Measurements from ENCODE around the gene CKS1B. TPM values are rescaled to one million over a fixed set of nuclear protein-coding genes. Genes with fewer than 3 reads are reported as not detected.

The CKS1B gene
- total RNA-seq, 1 experiment from 2014 or later: 295 TPM

DNA sequence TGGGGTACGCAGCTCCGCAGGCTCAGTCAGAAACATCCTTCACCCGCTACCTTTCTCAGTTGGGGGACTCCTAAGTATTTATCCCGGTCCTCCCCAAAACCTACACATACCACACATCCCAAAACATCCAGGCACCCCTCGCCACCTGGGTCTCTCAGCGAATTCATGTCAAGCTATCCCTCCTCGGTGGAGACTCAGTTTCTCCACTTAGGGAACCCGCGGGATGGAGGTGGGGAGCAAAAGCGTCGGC is 26.9 kb downstream of the CKS1B start:
- Histone ChIP-seq H3K27ac (ENCODE audit: low read depth, low read length, poor library complexity, severe bottlenecking) (peak overlapping the region; percentile 94), H3K36me3 (ENCODE audit: insufficient read depth, low read length, poor library complexity, severe bottlenecking) (no peaks in the 10 kb centered on the region), H3K9me3 (ENCODE audit: low read depth, low read length, poor library complexity, severe bottlenecking) (no peaks in the 10 kb centered on the region), H3K27me3 (replicated peaks; ENCODE audit: insufficient read depth, low read depth, low read length, poor library complexity) (no peaks in the 10 kb centered on the region), H3K4me3 (ENCODE audit: low read depth, low read length, poor library complexity, severe bottlenecking) (peak overlapping the region; percentile 85), H3K4me1 (ENCODE audit: insufficient read depth, low read length, poor library complexity, severe bottlenecking) (peaks cover 20% of the 10 kb centered on the region)
- BruUV-seq (replicated peaks): no TSS peak
- intact Hi-C loops (cut with micrococcal nuclease; ENCODE audit: unreplicated experiment): loop anchor here (5.0 kb wide), 2 partner anchors 81 to 444 kb away; partner anchors contain the start of gene UBE2Q1
- DNase-seq (ENCODE audit: low spot score): peak; percentile 79
- ChIA-PET CTCF (interaction anchor here (0.7 to 1.4 kb wide), 3 partner anchors 16 to 442 kb away, joined by 3 to 7 read pairs (median 3); partner anchors contain the start of gene PBXIP1), POLR2A (ENCODE audit: low non-redundant PET) (no interaction called here)
- TF ChIP-seq, protein P1, sequence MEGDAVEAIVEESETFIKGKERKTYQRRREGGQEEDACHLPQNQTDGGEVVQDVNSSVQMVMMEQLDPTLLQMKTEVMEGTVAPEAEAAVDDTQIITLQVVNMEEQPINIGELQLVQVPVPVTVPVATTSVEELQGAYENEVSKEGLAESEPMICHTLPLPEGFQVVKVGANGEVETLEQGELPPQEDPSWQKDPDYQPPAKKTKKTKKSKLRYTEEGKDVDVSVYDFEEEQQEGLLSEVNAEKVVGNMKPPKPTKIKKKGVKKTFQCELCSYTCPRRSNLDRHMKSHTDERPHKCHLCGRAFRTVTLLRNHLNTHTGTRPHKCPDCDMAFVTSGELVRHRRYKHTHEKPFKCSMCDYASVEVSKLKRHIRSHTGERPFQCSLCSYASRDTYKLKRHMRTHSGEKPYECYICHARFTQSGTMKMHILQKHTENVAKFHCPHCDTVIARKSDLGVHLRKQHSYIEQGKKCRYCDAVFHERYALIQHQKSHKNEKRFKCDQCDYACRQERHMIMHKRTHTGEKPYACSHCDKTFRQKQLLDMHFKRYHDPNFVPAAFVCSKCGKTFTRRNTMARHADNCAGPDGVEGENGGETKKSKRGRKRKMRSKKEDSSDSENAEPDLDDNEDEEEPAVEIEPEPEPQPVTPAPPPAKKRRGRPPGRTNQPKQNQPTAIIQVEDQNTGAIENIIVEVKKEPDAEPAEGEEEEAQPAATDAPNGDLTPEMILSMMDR (conservative IDR thresholded peaks at IDR 0.05; ENCODE audit: low read depth, low read length): no peak
- TF ChIP-seq EZH2 (IDR thresholded peaks at IDR 0.05; ENCODE audit: borderline replicate concordance, low read depth, low read length, poor library complexity, severe bottlenecking): no peak

DNA sequence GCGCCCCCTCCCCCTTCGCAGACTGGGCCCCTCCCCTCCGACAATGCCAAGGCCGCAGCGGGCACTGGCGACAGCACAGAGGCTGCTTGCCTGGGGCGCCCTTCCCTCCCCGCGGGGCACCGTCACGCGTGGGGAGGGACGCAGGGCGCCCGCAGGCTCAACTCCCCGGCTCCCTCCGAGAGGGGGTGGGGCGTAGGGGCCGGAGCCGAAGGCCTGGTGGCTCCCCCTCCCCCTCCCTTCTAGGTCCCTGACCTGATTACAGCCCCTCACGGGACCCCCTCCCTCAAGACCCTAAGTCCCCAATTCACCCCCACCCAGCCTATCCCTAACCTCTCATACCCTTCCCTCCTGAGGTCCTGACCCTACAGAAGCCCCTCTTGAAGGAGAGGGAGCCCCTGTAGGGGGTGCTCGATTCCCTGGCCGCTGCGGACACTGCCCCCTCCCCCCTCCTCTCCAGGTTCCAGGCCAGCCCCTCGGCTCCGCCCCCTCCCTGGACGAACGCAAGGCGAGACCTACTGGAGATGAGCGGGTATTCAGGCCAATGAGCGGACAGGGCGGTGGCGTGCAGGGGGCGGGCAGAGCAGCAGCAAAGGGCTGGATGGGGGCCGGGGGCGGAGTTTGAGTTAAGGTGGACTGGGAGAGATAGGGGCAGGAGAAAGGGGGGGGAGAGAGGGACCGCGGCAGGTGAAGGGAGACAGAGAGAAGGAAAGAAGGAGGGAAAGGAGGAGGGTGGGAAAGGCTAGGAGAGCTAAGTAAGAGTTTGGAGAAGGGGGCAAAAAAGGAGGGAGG is 27.4 kb downstream of the CKS1B start:
- TF ChIP-seq, protein P1 (conservative IDR thresholded peaks at IDR 0.05; ENCODE audit: low read depth, low read length): peak; percentile 49; the same call in 1 of the 2 replicates
- no peak for TF ChIP-seq EZH2 (IDR thresholded peaks at IDR 0.05; ENCODE audit: borderline replicate concordance, low read depth, low read length, poor library complexity, severe bottlenecking)
- no peaks in the 10 kb centered on the region for H3K9me3 ChIP-seq (ENCODE audit: low read depth, low read length, poor library complexity, severe bottlenecking)
- H3K4me3 ChIP-seq (ENCODE audit: low read depth, low read length, poor library complexity, severe bottlenecking): peak overlapping the region; percentile 85
- H3K4me1 ChIP-seq (ENCODE audit: insufficient read depth, low read length, poor library complexity, severe bottlenecking): peaks cover 20% of the 10 kb centered on the region
- no TSS peak for BruUV-seq (replicated peaks)
- H3K36me3 ChIP-seq (ENCODE audit: insufficient read depth, low read length, poor library complexity, severe bottlenecking): no peaks in the 10 kb centered on the region
- DNase-seq (ENCODE audit: low spot score): peak; percentile 99
- peak overlapping the region; percentile 94 for H3K27ac ChIP-seq (ENCODE audit: low read depth, low read length, poor library complexity, severe bottlenecking)
- ChIA-PET POLR2A (ENCODE audit: low non-redundant PET) (no interaction called here), CTCF (interaction anchor here (0.7 to 1.4 kb wide), 3 partner anchors 16 to 442 kb away, joined by 3 to 7 read pairs (median 3); partner anchors contain the start of gene PBXIP1)
- intact Hi-C loops (cut with micrococcal nuclease; ENCODE audit: unreplicated experiment): loop anchor here (5.0 kb wide), 2 partner anchors 80 to 445 kb away; partner anchors contain the start of gene UBE2Q1
- H3K27me3 ChIP-seq (replicated peaks; ENCODE audit: insufficient read depth, low read depth, low read length, poor library complexity): no peaks in the 10 kb centered on the region

DNA sequence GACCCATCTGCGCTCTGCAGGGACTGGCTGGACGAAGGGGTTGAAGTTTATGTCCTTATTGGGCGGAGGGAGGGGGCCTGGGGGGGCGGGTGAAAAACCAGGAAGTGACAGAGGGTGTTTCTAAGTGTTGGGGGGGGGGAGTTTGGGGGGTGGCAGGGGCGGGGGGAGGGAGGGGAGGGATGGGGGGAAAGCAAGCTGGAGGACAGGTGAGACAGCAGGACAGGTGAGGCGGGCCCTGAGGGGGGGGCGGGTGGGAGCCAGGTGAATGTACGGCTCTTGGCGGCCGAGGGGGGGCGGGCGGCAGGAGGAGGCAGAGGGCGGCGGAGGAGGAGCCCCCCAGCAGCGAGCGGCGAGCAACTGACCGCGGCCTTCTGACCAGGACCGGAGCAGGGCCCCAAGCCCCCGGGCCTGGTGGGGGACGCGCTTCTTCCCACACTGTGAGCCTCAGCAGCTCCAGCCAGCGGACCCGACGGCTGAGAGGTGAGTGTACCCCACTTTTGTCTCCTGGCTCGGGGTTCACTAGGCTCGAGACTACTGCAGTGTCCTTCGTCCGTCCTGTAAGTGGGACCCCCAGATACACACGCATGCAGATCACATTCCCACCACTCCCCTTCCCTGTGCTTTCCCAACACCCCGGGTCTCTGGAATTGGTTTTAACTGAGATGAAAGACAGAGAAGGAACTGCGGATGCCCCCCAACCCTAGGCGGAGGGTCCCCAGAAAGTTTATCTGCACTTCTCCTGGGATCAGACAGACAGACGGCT is 28.2 kb downstream of the CKS1B start, which contains the start of gene ZBTB7B:
Gene ZBTB7B (plus strand): TSS at position 339 of the 763 bp plus-strand sequence. CDS start 11,859 bp downstream, outside the sequence.
- Histone ChIP-seq H3K36me3 (ENCODE audit: insufficient read depth, low read length, poor library complexity, severe bottlenecking) (no peaks in the 10 kb centered on the region), H3K4me1 (ENCODE audit: insufficient read depth, low read length, poor library complexity, severe bottlenecking) (peaks cover 20% of the 10 kb centered on the region), H3K27ac (ENCODE audit: low read depth, low read length, poor library complexity, severe bottlenecking) (peak within 1 kb of the TSS; percentile 94), H3K4me3 (ENCODE audit: low read depth, low read length, poor library complexity, severe bottlenecking) (peak within 1 kb of the TSS; percentile 85), H3K9me3 (ENCODE audit: low read depth, low read length, poor library complexity, severe bottlenecking) (no peaks in the 10 kb centered on the region), H3K27me3 (replicated peaks; ENCODE audit: insufficient read depth, low read depth, low read length, poor library complexity) (no peaks in the 10 kb centered on the region)
- no TSS peak for BruUV-seq (replicated peaks)
- POLR2A ChIA-PET (ENCODE audit: low non-redundant PET): no interaction called here
- DNase-seq (ENCODE audit: low spot score): peak; percentile 41
- intact Hi-C loops (cut with micrococcal nuclease; ENCODE audit: unreplicated experiment): loop anchor here (5.0 kb wide), 2 partner anchors 80 to 445 kb away; partner anchors contain the start of gene UBE2Q1
- CTCF ChIA-PET: interaction anchor here (0.7 to 1.4 kb wide), 2 partner anchors 14 to 15 kb away, joined by 4 to 7 read pairs; no protein-coding TSS in a partner anchor
- TF ChIP-seq, protein P1 (conservative IDR thresholded peaks at IDR 0.05; ENCODE audit: low read depth, low read length): no peak
- no peak for TF ChIP-seq EZH2 (IDR thresholded peaks at IDR 0.05; ENCODE audit: borderline replicate concordance, low read depth, low read length, poor library complexity, severe bottlenecking)
